HCT116 (cell line): ENCODE results near the gene PAX8. TPM values are rescaled to one million over a fixed set of nuclear protein-coding genes. Genes with fewer than 3 reads are reported as not detected.

Experiments
- ATAC-seq: fragments of 200-7000 bp; cut with Tn5 transposase; 2 replicates; pipeline ENCODE4 v1.9.1; 2020; ENCODE audit warnings: mild to moderate bottlenecking, moderate library complexity
- BruUV-seq: library from RNA; stranded (reverse); fragments of 400-500 nt; replicated peaks from 2 replicates; lab custom pipeline; 2021; lab: Mats Ljungman, UMichigan
- CTCF ChIA-PET: fragments of 300-600 bp; sonication (Branson Sonifier 250); formaldehyde crosslinking; loops from one replicate; lab custom pipeline; 2021; ENCODE audit warnings: antibody characterized with exemption; lab: Charles Lee
- POLR2A ChIA-PET: fragments of 300-600, 350-600 bp; sonication (Branson Sonifier 250); formaldehyde crosslinking; loops from one replicate; lab custom pipeline; 2021; ENCODE audit warnings: antibody characterized with exemption; lab: Charles Lee
- RAD21 ChIA-PET, 2 experiments: fragments of 300-600 bp; sonication (Branson Sonifier 250); formaldehyde crosslinking; loops; one replicate each; lab custom pipeline; 2023; ENCODE audit warnings: low total read pairs in 2 of 2; ENCODE audit not compliant: uncharacterized antibody in 2 of 2, unreplicated experiment in 2 of 2, low non-redundant PET in 1 of 2; lab: Charles Lee
- DNase-seq: peaks from one replicate; pipeline ENCODE4 v3.0.0-alpha.2; 2010; ENCODE audit warnings: low read depth, low spot score
- H2AFZ ChIP-seq: fragments of 200-600 bp; shearing (Covaris generic), sonication (generic); 2 replicates; pipeline ENCODE4 v1.6.1; 2017; ENCODE audit warnings: low read depth, mixed run types, mixed read lengths, antibody characterized with exemption, low read length; ENCODE audit not compliant: poor library complexity, severe bottlenecking
- H3K27ac ChIP-seq: 2 replicates; pipeline ENCODE4 v1.5.1; 2012; ENCODE audit warnings: low read depth, low read length
- H3K27me3 ChIP-seq: fragments of 200-600 bp; sonication (generic); 2 replicates; pipeline ENCODE4 v1.6.1; 2016; ENCODE audit warnings: mixed run types, low read length, mixed read lengths; ENCODE audit not compliant: insufficient read depth
- H3K36me3 ChIP-seq, 2 experiments: fragments of 200-500 bp in 1 of 2; fragments of 200-600 bp in 1 of 2; sonication (Bioruptor generic) in 1 of 2; sonication (generic) in 1 of 2; 2 replicates each; pipeline versions ENCODE4 v1.5.1 to v1.6.1; 2014 to 2016; ENCODE audit warnings: low read length in 2 of 2, inconsistent platforms in 1 of 2, mixed read lengths in 1 of 2, mixed run types in 1 of 2; ENCODE audit not compliant: insufficient read depth in 2 of 2, control insufficient read depth in 1 of 2
- H3K4me1 ChIP-seq, 2 experiments: fragments of 200-600 bp in 1 of 2; sonication (generic) in 1 of 2; 2 replicates each; pipeline versions ENCODE4 v1.5.1 to v1.6.1; 2012 to 2017; ENCODE audit warnings: low read length in 2 of 2, inconsistent platforms in 1 of 2, mild to moderate bottlenecking in 1 of 2, mixed read lengths in 1 of 2, mixed run types in 1 of 2, moderate library complexity in 1 of 2; ENCODE audit not compliant: insufficient read depth in 2 of 2, control insufficient read depth in 1 of 2
- H3K4me2 ChIP-seq: fragments of 200-600 bp; sonication (generic); 2 replicates; pipeline ENCODE4 v1.6.1; 2017; ENCODE audit warnings: mixed run types, low read length, mixed read lengths
- H3K4me3 ChIP-seq, 2 experiments: fragments of 200-600 bp in 1 of 2; sonication (generic) in 1 of 2; replicated peaks in 1 of 2; 2 replicates each; pipeline ENCODE4 v1.5.1; 2011 to 2016; ENCODE audit warnings: low read length in 2 of 2, control low read depth in 1 of 2, low read depth in 1 of 2, mild to moderate bottlenecking in 1 of 2, mixed read lengths in 1 of 2, mixed run types in 1 of 2
- H3K79me2 ChIP-seq: fragments of 200-600 bp; sonication (generic); 2 replicates; pipeline ENCODE4 v1.6.1; 2017; ENCODE audit warnings: mild to moderate bottlenecking, mixed run types, low read length, moderate library complexity, mixed read lengths; ENCODE audit not compliant: insufficient read depth
- H3K9ac ChIP-seq: fragments of 200-600 bp; sonication (generic); 2 replicates; pipeline ENCODE4 v1.6.1; 2016; ENCODE audit warnings: low read length, mixed read lengths
- H3K9me2 ChIP-seq: fragments of 200-600 bp; sonication (generic), shearing (Covaris generic); 2 replicates; pipeline ENCODE4 v1.6.1; 2017; ENCODE audit warnings: mixed run types, mild to moderate bottlenecking, moderate library complexity; ENCODE audit not compliant: insufficient read depth
- H3K9me3 ChIP-seq, 2 experiments: fragments of 200-500 bp in 1 of 2; fragments of 200-600 bp in 1 of 2; sonication (Bioruptor generic) in 1 of 2; sonication (generic) in 1 of 2; 2 replicates each; pipeline ENCODE4 v1.6.1; 2014 to 2017; ENCODE audit warnings: low read length in 2 of 2, mixed read lengths in 2 of 2, inconsistent platforms in 1 of 2, low read depth in 1 of 2, mild to moderate bottlenecking in 1 of 2, mixed run types in 1 of 2, moderate library complexity in 1 of 2; ENCODE audit not compliant: control insufficient read depth in 1 of 2, insufficient read depth in 1 of 2
- H4K20me1 ChIP-seq: fragments of 200-600 bp; sonication (generic), shearing (Covaris generic); 2 replicates; pipeline ENCODE4 v1.6.1; 2017; ENCODE audit warnings: mixed run types, mild to moderate bottlenecking, moderate library complexity; ENCODE audit not compliant: insufficient read depth
- CEBPB ChIP-seq: IDR thresholded peaks from 2 replicates; pipeline ENCODE4 v1.6.1; 2012; ENCODE audit warnings: low read depth
- ELF1 ChIP-seq: IDR thresholded peaks from 2 replicates; pipeline ENCODE4 v1.6.1; 2012; ENCODE audit warnings: low read depth, borderline replicate concordance
- EZH2 ChIP-seq: fragments of 200-600 bp; sonication (generic); IDR thresholded peaks from 2 replicates; pipeline ENCODE4 v1.6.1; 2017; ENCODE audit warnings: antibody characterized with exemption, mixed run types
- FOSL1 ChIP-seq: IDR thresholded peaks from 2 replicates; pipeline ENCODE4 v1.6.1; 2012; ENCODE audit warnings: low read depth
- MAX ChIP-seq: IDR thresholded peaks from 2 replicates; pipeline ENCODE4 v1.6.1; 2012
- POLR2A ChIP-seq: IDR thresholded peaks from 2 replicates; pipeline ENCODE4 v1.7.0; 2011; ENCODE audit warnings: borderline replicate concordance; ENCODE audit not compliant: insufficient read depth, insufficient read length; ENCODE audit errors: extremely low read depth
- POLR2AphosphoS5 ChIP-seq: IDR thresholded peaks from 2 replicates; pipeline ENCODE4 v1.6.1; 2011; ENCODE audit warnings: mild to moderate bottlenecking, low read depth, low read length, moderate library complexity
- RAD21 ChIP-seq: IDR thresholded peaks from 2 replicates; pipeline ENCODE4 v1.6.1; 2012; ENCODE audit warnings: low read depth, mild to moderate bottlenecking
- REST ChIP-seq: IDR thresholded peaks from 2 replicates; pipeline ENCODE4 v1.6.1; 2012; ENCODE audit warnings: low read depth
- TCF7L2 ChIP-seq: IDR thresholded peaks from 2 replicates; pipeline ENCODE4 v1.7.0; 2011; ENCODE audit warnings: borderline replicate concordance, inconsistent platforms; ENCODE audit not compliant: insufficient read depth, insufficient read length; ENCODE audit errors: extremely low read depth
- YY1 ChIP-seq: IDR thresholded peaks from 2 replicates; pipeline ENCODE4 v1.6.1; 2011; ENCODE audit warnings: low read length, low read depth, moderate library complexity, mild to moderate bottlenecking; ENCODE audit not compliant: insufficient replicate concordance; ENCODE audit errors: extremely low read depth
- ZFX ChIP-seq: fragments of 450-650 bp; IDR thresholded peaks from 2 replicates; pipeline ENCODE4 v1.6.1; 2017
- ZNF274 ChIP-seq: fragments of 200-500 bp; sonication (Bioruptor generic); IDR thresholded peaks from 2 replicates; pipeline ENCODE4 v1.6.1; 2014; ENCODE audit warnings: mild to moderate bottlenecking, low read depth, low read length, inconsistent platforms
- intact Hi-C: fragments of 100-400 bp; cut with micrococcal nuclease; formaldehyde crosslinking; loops from 2 replicates; pipeline ENCODE4 v1.10.0; 2022
- total RNA-seq: library from RNA; stranded (reverse); gene quantifications from one replicate; pipeline ENCODE4 v1.2.1, GENCODE V29; 2021; ENCODE audit not compliant: unreplicated experiment
- TF ChIP-seq, protein P1 (sequence below): IDR thresholded peaks from 2 replicates; pipeline ENCODE4 v1.6.1; 2012
- TF ChIP-seq, protein P2 (sequence below): IDR thresholded peaks from 2 replicates; pipeline ENCODE4 v1.6.1; 2011; ENCODE audit warnings: mild to moderate bottlenecking, low read length, moderate library complexity; ENCODE audit not compliant: insufficient replicate concordance; ENCODE audit errors: extremely low read depth

Gene PAX8
- total RNA-seq, 1 experiment from 2014 or later, result 4.4 TPM

GRCh38 chr2:113209011-113209645 lies 69.6 kb downstream of the PAX8 start:
- no TSS peak for BruUV-seq
- ATAC-seq (no peak), DNase-seq (no peak)
- no peak overlapping the region for H2AFZ ChIP-seq
- no peaks in the 10 kb centered on the region for H3K79me2 ChIP-seq
- ChIA-PET CTCF (no interaction called here), RAD21 (no interaction called here), POLR2A (no interaction called here)
- H3K4me3 ChIP-seq, result no peak overlapping the region
- intact Hi-C loops, result no loop called here
- H3K9ac ChIP-seq, result no peak overlapping the region
- no peaks in the 10 kb centered on the region for H3K36me3 ChIP-seq
- H4K20me1 ChIP-seq, result no peaks in the 10 kb centered on the region
- no peaks in the 10 kb centered on the region for H3K9me3 ChIP-seq
- no peak overlapping the region for H3K4me2 ChIP-seq
- no peaks in the 10 kb centered on the region for H3K27me3 ChIP-seq
- H3K27ac ChIP-seq, result no peak overlapping the region
- H3K9me2 ChIP-seq, result no peaks in the 10 kb centered on the region
- TF ChIP-seq RAD21 (no peak), EZH2 (no peak), POLR2AphosphoS5 (no peak), ELF1 (no peak), YY1 (no peak), MAX (no peak), ZNF274 (no peak), TCF7L2 (no peak), REST (no peak), POLR2A (no peak), FOSL1 (no peak), CEBPB (no peak), ZFX (no peak)
- TF ChIP-seq, protein P1, sequence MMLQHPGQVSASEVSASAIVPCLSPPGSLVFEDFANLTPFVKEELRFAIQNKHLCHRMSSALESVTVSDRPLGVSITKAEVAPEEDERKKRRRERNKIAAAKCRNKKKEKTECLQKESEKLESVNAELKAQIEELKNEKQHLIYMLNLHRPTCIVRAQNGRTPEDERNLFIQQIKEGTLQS, result no peak
- TF ChIP-seq, protein P2, sequence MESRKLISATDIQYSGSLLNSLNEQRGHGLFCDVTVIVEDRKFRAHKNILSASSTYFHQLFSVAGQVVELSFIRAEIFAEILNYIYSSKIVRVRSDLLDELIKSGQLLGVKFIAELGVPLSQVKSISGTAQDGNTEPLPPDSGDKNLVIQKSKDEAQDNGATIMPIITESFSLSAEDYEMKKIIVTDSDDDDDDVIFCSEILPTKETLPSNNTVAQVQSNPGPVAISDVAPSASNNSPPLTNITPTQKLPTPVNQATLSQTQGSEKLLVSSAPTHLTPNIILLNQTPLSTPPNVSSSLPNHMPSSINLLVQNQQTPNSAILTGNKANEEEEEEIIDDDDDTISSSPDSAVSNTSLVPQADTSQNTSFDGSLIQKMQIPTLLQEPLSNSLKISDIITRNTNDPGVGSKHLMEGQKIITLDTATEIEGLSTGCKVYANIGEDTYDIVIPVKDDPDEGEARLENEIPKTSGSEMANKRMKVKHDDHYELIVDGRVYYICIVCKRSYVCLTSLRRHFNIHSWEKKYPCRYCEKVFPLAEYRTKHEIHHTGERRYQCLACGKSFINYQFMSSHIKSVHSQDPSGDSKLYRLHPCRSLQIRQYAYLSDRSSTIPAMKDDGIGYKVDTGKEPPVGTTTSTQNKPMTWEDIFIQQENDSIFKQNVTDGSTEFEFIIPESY, result no peak
- peaks cover 20 to 28% of the 10 kb centered on the region in 2 experiments for H3K4me1 ChIP-seq
